ENCODE data around the gene OR4F6.

DNA sequence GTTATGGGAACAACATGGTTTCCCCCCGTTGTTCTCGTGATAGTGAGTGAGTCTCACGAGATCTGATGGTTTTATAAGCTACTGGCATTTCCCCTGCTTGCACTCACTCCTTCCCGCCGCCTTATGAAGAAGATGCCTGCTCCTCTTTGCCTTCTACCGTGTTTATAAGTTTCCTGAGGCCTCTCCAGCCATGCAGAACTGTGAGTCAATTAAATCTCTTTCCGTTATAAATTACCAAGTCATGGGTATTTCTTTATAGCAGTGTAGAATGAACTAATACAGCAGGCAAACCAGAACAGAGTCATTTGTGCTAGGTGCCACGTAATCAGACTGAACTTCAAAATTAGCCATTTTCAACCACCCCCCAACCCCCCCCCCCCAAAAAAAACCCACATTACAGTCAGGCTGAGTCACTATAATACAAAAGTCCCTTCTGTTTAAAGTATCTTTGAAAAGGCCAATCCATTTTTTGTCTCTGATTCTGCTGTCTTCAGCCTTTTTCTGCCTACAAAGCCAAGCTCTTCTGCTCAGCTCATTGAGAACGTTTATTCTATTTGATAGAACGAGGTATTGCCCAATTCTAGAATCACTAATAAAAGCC, 4.1 kb downstream of the OR4F6 start:
- TF ChIP-seq EZH2phosphoT487 (IDR thresholded peaks at IDR 0.05; ENCODE audit: borderline replicate concordance, low read length) (no peak), EZH2 (IDR thresholded peaks at IDR 0.05; ENCODE audit: low read length, unreplicated experiment) (no peak)
- TF ChIP-seq, protein P1, sequence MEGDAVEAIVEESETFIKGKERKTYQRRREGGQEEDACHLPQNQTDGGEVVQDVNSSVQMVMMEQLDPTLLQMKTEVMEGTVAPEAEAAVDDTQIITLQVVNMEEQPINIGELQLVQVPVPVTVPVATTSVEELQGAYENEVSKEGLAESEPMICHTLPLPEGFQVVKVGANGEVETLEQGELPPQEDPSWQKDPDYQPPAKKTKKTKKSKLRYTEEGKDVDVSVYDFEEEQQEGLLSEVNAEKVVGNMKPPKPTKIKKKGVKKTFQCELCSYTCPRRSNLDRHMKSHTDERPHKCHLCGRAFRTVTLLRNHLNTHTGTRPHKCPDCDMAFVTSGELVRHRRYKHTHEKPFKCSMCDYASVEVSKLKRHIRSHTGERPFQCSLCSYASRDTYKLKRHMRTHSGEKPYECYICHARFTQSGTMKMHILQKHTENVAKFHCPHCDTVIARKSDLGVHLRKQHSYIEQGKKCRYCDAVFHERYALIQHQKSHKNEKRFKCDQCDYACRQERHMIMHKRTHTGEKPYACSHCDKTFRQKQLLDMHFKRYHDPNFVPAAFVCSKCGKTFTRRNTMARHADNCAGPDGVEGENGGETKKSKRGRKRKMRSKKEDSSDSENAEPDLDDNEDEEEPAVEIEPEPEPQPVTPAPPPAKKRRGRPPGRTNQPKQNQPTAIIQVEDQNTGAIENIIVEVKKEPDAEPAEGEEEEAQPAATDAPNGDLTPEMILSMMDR (conservative IDR thresholded peaks at IDR 0.05; ENCODE audit: low read depth, low read length): no peak
